GM21723 (cell line): ENCODE results near the gene TNFRSF6B.

Source experiments
- ATAC-seq: cut with Tn5 transposase; IDR thresholded peaks from one replicate; pipeline ENCODE4 v1.9.1; 2021; ENCODE audit warnings: mild to moderate bottlenecking, moderate library complexity; ENCODE audit not compliant: unreplicated experiment

TNFRSF6B gene

DNA sequence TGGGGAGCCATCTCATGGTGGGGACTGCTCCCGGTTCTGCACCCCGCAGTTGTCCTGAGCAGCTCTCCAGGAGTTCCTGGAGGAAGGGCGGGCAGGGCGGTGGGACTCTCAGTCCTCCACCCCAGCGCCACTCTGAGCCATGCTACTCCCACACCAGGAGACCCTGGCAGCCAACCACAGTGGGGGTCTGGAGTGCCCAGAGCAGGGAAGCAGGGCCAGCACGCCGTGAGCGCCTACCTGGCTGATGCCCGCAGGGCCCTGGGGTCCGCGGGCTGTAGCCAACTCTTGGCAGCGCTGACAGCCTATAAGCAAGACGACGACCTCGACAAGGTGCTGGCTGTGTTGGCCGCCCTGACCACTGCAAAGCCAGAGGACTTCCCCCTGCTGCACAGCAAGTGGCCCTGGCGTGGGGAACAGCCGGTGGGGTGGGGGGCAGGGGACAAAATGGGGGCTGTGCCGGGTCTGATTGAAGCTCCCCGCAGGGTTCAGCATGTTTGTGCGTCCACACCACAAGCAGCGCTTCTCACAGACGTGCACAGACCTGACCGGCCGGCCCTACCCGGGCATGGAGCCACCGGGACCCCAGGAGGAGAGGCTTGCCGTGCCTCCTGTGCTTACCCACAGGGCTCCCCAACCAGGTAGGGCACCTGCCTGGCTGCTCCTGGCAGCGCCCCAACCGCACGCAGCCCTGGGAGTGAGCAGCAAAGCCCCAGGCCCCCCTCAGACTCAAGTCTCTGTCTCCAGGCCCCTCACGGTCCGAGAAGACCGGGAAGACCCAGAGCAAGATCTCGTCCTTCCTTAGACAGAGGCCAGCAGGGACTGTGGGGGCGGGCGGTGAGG lies 1.6 kb upstream of the TNFRSF6B start:
- no peak for ATAC-seq

DNA sequence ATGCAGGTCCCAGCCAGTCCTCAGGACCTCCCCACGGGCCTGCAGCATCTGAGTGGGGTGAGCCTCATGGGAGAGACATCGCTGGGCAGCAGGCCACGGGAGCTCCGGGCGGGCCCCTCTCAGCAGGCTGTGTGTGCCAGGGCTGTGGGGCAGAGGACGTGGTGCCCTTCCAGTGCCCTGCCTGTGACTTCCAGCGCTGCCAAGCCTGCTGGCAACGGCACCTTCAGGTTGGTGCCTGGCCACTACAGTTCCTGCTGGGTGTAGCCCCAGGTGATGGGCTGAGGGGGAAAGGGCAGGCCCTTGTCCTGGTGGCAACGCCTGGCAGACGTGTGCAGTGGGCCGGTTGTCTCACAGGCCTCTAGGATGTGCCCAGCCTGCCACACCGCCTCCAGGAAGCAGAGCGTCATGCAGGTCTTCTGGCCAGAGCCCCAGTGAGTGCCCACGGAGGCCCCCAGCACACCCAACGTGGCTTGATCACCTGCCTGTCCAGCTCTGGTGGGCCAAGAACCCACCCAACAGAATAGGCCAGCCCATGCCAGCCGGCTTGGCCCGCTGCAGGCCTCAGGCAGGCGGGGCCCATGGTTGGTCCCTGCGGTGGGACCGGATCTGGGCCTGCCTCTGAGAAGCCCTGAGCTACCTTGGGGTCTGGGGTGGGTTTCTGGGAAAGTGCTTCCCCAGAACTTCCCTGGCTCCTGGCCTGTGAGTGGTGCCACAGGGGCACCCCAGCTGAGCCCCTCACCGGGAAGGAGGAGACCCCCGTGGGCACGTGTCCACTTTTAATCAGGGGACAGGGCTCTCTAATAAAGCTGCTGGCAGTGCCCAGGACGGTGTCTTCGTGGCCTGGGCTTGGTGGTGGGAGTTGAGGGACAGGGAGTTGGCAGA lies 787 bp upstream of the TNFRSF6B start:
- no peak for ATAC-seq

DNA sequence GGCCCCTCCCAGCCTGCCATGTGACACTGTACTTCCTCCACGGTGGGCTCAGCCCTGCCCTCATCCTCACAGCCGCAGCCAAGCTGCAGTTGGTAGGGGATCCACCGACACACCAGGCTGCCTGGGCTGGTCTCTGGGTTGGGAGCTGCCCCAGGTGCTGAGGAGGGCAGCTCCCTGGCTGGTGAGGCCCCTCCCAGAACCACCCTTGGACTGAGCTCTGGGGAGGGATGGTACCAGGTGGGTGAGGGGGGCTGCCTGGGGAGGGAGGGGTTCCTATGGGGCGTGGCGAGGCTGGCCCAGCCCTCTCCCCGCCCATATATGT lies 185 bp upstream of the TNFRSF6B start:
- ATAC-seq, result no peak

DNA sequence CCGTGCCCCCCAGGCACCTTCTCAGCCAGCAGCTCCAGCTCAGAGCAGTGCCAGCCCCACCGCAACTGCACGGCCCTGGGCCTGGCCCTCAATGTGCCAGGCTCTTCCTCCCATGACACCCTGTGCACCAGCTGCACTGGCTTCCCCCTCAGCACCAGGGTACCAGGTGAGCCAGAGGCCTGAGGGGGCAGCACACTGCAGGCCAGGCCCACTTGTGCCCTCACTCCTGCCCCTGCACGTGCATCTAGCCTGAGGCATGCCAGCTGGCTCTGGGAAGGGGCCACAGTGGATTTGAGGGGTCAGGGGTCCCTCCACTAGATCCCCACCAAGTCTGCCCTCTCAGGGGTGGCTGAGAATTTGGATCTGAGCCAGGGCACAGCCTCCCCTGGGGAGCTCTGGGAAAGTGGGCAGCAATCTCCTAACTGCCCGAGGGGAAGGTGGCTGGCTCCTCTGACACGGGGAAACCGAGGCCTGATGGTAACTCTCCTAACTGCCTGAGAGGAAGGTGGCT lies 960 bp downstream of the TNFRSF6B start:
- ATAC-seq, result no peak

DNA sequence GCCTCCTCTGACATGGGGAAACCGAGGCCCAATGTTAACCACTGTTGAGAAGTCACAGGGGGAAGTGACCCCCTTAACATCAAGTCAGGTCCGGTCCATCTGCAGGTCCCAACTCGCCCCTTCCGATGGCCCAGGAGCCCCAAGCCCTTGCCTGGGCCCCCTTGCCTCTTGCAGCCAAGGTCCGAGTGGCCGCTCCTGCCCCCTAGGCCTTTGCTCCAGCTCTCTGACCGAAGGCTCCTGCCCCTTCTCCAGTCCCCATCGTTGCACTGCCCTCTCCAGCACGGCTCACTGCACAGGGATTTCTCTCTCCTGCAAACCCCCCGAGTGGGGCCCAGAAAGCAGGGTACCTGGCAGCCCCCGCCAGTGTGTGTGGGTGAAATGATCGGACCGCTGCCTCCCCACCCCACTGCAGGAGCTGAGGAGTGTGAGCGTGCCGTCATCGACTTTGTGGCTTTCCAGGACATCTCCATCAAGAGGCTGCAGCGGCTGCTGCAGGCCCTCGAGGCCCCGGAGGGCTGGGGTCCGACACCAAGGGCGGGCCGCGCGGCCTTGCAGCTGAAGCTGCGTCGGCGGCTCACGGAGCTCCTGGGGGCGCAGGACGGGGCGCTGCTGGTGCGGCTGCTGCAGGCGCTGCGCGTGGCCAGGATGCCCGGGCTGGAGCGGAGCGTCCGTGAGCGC lies 1.6 kb downstream of the TNFRSF6B start:
- no peak for ATAC-seq

DNA sequence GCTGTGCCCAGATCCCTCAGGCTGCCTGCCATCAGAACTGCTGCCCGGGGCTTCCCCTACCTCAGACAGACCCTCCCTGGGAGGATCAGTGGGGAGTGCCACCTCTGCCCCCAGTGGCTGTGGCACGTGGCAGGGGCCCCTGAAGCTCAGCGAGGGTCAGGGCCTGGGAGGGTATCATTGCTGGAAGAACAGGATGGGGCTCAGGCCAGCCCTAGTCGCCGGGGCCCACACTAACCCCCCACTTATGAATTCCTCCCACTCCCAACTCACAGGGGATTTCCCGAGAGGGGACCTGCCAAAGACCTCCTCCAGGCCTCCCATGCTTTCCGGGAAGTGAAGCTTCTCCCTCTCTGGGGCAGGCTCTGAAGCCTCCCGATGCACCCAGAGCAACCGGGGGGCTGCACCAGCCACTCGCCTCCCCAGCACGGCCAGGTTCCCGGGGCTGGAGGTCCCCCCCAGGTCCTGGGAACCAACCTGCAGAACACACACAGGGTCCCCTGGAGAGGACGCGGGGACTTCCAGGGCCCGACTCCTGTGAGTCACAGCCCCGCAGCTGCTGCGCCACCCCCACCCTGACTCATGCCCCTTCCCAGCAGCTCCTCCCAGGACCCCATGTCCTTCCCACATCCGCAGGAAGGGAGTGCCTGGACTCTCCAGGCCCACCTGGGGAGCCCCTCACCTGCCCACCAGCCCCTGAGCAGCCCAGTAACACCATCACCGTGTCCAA lies 2.5 kb downstream of the TNFRSF6B start:
- no peak for ATAC-seq

DNA sequence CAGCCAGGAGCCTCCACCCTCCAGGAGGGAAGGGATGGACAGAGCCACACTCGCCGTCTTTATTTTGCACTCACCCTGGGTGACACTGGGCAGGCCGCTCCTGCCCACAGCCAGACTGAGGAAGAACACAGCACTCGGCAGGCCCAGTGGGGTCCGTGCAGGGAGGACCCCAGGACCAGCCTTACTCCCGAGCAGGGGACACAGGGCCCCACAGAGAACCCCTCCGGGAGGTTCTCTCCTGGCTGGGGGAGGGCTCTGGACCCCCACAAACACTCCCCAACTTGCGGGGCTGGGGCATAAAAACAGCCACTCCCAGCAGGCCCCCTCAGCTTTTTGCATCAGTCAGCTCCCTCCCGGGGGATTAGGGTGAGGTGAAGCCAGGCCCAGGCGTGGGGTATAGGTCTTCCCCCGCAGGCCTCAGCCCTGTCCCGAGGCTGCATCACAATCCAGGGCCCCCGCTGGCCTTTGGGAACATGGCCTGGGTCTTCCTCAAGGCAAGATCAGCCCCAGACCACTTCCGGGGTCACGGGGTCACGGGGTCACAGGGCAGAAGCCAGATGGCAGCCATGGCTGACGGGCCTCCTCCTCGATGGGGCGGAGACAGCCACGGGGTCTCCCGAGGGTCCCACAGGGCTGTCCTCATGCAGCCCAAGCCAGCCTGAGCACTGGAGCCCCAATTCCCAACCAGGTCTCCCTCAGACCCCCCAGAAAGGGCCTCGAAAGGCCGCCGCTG lies 3.2 kb downstream of the TNFRSF6B start:
- no peak for ATAC-seq

DNA sequence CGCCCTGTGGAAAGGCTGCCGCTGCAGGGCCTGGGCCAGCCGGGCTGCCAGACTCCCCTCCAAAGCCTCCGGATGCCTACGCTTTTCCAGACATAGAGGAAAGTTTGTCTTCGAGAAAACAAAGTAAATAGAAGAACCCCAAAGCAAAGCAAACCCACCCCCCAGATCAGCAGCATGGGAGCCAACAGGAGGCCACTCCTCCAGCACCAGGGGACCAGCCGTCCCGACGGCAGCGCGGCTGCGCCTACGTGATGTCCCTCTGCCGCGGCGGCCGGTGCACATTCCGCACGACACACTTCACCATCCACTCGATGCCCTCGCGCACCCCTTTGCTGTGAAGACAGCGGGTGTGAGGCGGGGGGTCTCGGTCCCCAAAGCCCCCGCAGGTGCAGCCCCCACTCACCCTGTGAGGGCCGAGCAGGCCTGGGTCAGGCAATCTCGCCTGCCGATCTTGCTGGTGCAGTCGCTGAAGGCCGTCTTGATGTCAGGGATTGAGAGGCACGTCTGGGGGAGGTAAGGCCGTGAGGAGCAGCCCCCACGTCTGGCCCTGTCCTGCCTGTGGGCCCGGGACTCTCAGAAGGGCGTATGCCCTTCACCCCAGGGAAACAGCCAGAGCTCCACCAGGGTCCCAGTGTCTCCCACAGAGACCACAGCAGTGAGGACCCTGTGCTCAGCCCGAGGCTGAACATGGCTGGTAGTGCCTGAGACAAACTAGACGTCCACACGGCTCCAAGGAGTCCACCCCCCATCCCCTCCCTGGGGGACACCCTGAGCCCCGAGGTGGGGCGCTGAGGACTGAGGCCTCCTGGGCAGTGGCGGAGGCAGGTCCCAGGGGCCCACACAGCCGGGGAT lies 4.0 kb downstream of the TNFRSF6B start:
- no peak for ATAC-seq

DNA sequence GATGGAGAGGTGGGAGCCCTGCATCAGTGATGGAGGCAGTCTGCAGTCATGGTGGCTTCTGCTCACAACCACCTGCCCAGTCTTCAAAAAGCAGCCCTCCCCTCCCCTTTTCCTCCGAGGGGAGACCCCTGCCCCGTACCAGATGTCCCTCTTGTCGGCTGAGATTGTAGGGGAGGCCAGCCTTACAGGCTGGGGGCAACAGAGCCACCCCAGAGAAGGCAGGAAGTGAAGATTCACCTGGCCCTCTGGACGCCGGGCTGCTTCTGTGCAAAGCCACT lies 4.5 kb downstream of the TNFRSF6B start:
- no peak for ATAC-seq

DNA sequence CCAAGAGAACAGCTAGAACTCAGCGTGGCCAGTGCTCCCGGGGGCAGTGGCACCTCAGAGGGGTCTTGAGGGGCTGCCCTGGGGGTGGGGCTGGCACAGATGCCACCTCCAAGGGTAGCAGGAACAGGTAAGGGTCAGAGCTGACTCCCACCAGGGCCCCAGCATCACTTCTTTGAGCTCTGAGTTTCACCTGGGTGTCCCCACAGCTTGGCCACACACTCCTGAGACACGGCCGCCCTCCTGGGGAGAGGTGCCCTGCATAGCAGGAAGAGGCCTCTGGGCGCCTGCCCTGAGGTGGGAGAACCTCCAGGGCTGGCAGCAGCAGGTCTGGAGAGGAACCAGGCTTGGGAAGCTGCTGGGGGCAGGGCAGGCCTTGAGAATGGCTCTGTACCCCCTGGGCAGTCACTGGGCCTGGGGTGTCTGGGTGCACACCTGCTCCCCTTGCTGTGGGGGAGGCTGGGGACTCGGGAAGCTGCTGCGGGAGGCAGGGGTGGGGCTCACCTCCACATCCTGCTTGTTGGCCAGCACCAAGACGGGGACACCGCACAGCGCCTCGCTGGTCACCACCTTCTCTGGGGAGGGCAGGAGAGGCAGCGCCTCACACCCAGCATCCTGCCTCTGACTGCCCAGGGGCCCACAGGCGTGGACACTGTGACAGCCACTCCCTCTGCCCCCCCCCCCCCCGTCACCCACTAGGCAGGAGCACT lies 5.0 kb downstream of the TNFRSF6B start:
- no peak for ATAC-seq

DNA sequence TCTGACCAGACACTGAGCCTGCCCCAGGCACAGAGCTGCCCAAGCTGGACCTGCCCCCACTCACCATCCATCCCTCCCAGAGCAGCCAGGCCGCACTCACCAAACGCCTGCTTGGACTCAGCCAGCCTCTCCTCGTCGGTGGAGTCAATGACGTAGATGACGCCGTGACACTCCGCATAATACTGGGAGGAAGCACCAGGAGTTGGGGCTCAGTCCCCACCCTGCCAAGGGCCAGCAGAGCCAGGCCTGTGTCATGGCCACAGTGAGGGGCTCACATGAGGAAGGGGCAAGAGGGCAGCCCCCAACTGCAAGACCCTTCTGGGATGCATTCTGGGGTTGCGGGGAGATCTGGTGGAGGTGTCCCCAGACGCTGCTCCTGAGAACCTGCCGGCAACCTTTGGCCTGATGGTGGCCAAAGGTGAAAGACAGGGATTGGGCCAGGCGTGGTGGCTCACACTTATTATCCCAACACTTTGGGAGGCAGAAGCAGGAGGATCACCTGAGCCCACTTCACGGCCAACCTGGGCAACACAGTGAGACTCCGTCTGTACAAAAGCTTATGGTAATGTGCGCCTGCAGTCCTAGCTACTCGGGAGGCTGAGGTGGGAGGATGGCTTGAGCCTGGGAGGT lies 5.7 kb downstream of the TNFRSF6B start:
- no peak for ATAC-seq

DNA sequence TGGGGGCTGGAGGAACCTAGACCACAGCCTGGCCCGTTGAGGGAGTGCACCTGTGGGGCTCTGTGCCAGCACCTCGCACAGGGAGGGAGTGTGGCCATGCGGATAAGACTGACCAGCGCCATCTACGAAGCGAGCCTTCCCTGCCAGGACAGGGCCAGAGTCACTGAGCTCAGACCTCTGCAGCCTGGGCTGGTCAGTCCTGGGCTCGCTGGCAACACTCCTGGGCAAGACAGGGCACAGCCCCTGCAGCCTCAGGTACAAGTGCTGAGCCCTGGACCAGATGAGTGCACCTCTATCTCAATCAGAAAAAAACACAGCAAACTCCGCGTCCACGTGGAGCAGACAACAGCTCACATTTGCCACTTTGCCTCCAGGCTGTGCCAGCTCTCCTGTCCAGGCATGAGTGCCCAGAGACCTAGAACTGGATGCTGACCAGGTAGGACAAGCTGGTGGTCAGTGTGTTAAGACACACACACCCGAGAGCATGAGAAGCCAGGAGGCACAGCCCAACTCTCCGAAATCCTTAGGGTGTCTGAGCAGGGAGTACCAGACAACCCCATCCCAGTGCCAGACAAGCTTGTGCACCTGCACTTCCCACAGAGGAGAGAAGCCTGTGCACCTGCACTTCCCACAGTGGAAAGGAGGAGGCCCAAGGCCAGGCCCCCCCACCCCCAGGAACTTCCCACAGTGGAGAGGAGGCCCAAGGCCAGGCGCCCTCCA lies 6.5 kb downstream of the TNFRSF6B start:
- ATAC-seq, result no peak

DNA sequence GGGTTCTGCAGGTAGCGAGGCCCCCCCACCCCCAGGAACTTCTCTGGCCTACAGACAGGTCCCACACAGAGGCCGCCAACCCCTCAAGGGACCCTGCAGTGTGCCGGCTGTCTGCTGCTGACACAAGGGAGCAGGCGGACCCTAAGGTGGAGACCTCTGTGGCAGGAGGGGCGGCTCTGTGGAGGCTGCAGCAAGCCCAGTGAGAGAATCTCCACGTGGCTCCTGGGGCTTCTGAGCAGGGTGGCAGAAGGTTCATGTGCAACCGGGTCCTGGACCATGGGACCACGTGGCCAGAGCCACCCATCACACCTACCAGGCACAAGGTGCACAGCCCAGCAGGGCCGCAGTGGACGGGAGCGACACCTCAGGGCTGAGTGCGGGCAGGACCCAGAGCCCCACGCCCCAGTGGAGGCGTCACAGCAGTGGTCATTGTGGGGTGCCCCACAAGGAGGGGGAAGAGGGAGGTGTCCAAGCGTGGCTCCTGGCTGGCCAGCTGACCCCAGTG lies 7.1 kb downstream of the TNFRSF6B start:
- no peak for ATAC-seq

DNA sequence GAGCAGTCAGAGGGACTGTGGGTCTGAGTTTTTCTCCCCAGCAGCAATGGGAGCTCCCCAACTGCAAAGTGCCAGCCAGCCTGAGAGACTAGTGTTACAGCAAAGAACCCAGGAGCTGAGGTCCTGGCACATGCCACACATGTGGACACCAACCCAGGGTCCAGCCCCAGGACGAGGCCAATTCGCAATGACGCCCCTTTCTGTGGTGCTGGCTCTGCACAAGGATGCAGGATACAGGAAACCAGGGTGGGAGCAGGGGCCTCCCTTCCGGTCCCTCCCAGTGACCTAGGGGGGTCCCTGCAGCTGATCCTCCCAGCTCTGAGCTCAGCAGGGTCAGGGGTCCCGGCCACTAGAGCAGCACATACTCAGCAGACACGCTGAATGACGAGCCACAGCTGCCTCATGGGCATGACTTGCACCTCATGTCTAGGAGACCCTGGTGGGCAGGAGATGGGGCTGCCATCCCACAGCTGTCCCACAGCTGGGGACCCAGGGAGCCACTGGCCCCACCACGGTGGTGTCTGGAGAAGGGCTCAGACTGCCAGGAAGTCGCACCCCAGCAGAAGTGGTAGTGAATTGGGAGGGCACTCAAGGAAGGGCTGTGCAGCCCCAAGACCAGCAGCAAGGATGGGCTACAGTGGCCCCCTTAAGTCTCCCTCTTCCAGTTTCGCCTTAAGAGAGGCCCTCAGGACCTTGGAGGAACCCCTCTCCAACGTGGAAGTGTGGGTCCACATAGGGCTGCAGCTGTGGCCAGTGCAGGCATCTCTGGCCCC lies 7.7 kb downstream of the TNFRSF6B start:
- ATAC-seq, result no peak

DNA sequence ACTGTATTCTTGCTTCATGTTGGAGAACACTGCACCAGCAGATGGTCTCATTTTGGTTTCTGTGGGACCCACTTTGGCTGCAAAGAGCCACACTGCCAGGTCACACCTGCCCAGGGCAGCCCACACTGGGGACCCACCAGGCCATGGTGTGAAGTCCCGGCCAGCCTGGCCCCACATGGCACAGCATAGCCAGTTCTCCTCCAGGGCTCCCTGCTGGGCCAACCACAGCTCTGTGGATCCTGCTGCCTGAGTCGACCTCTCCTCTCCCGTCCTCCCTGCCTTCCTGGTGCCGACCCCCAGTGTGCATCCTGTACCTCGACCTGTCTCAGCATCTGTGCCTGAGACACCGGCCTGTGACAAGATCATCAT lies 8.3 kb downstream of the TNFRSF6B start:
- no peak for ATAC-seq

DNA sequence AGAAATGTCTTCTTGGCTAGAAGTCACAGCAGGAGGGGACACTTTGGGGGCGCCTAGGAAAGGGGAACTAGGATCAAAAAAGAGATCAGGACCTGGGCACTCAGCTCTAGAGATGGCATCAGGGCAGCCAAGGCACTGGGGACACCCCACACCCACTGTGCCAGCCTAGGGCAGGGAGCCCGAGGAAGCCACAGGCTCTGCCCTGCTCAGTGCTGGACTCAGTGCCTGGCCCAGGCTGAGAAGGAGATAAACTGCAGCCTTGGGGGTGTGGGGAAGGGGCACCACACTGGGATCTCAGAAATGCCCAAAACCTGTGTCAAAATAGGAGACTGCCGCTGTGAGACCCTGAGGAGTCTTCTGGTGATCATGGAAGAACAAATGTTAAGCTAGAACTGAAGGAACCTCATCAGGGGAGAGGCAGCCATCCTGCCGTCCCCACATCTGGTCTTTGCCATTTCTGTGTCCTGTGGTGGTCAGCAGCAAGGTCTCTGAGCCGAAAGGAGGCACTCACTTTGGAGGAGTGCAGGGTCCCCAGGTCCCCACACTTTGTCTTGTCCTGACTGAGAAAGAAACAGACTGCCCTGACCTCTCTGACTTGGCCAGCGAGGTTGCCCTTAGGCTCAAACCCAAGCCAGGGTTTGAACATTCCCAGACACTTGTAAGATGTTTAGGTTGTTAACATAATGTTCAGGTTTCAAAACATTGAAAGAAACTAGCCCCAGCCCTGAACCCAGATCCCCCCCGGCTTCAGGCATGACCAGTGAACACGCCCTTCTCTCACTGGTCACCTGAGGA lies 9.0 kb downstream of the TNFRSF6B start:
- ATAC-seq, result no peak
